Measurements from ENCODE around the gene OR11H7.

GRCh38 chr14:20209595-20209994 lies 19.2 kb upstream of the OR11H7 start:
- TF ChIP-seq POLR2A (IDR thresholded peaks at IDR 0.05; ENCODE audit: low read depth, low read length) (no peak), MAFK (IDR thresholded peaks at IDR 0.05; ENCODE audit: low read depth, low read length) (no peak), USF2 (IDR thresholded peaks at IDR 0.05; ENCODE audit: low read depth, low read length) (no peak), SMC3 (IDR thresholded peaks at IDR 0.05; ENCODE audit: low read depth, low read length) (no peak), MAZ (IDR thresholded peaks at IDR 0.05; ENCODE audit: borderline replicate concordance, low read depth, low read length) (no peak), MXI1 (IDR thresholded peaks at IDR 0.05; ENCODE audit: borderline replicate concordance, low read depth, low read length) (no peak)
- TF ChIP-seq, protein P1, sequence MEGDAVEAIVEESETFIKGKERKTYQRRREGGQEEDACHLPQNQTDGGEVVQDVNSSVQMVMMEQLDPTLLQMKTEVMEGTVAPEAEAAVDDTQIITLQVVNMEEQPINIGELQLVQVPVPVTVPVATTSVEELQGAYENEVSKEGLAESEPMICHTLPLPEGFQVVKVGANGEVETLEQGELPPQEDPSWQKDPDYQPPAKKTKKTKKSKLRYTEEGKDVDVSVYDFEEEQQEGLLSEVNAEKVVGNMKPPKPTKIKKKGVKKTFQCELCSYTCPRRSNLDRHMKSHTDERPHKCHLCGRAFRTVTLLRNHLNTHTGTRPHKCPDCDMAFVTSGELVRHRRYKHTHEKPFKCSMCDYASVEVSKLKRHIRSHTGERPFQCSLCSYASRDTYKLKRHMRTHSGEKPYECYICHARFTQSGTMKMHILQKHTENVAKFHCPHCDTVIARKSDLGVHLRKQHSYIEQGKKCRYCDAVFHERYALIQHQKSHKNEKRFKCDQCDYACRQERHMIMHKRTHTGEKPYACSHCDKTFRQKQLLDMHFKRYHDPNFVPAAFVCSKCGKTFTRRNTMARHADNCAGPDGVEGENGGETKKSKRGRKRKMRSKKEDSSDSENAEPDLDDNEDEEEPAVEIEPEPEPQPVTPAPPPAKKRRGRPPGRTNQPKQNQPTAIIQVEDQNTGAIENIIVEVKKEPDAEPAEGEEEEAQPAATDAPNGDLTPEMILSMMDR (conservative IDR thresholded peaks at IDR 0.05; ENCODE audit: low read depth, low read length), result no peak
